OCI-LY7 (cell line): Measurements from ENCODE around the gene ADGRD1.

Experiments
- CTCF ChIP-seq: fragments of 200-600 bp; sonication (generic); conservative IDR thresholded peaks from 2 replicates; pipeline ENCODE4 v1.5.1; 2014; ENCODE audit warnings: mild to moderate bottlenecking, antibody characterized with exemption, low read length, moderate library complexity, mixed read lengths
- EZH2phosphoT487 ChIP-seq: fragments of 200-600 bp; sonication (generic); IDR thresholded peaks from 2 replicates; pipeline ENCODE4 v1.6.1; 2018; ENCODE audit warnings: low read depth, borderline replicate concordance, mild to moderate bottlenecking, mixed run types, antibody characterized with exemption, low read length, moderate library complexity, mixed read lengths

- no peak for TF ChIP-seq EZH2phosphoT487
- TF ChIP-seq CTCF = no peak
Observed at GRCh38 chr12:131162113-131162512, 208.4 kb downstream of the ADGRD1 start.
